Upper lobe of left lung (tissue), 4 donors: ENCODE measurements around the gene WDR93.

Experiments
- CTCF ChIP-seq, 6 experiments: fragments of 450-650 bp in 4 of 6; fragments of 200-600 bp in 2 of 6; sonication (generic) in 2 of 6; IDR thresholded peaks; one replicate each; pipeline ENCODE4 v1.5.1; 2016 to 2019; ENCODE audit warnings: antibody characterized with exemption in 6 of 6
- POLR2A ChIP-seq, 4 donors: fragments of 450-650 bp; IDR thresholded peaks; one replicate each; pipeline ENCODE4 v1.5.1; 2016 to 2017; ENCODE audit warnings: antibody characterized with exemption in 4 of 4, mild to moderate bottlenecking in 2 of 4

GRCh38 chr15:89758283-89758682, 67.7 kb downstream of the WDR93 start:
- TF ChIP-seq CTCF (IDR thresholded peaks at IDR 0.05) (no peak), POLR2A (IDR thresholded peaks at IDR 0.05) (no peak)
